Endothelial cell of umbilical vein (primary cell): ENCODE data around the gene ACER3. TPM values are rescaled to one million over a fixed set of nuclear protein-coding genes. Genes with fewer than 3 reads are reported as not detected.

Experiments used
- BruUV-seq: library from RNA; stranded (reverse); fragments of 400-500 nt; replicated peaks from 2 replicates; lab custom pipeline; 2021; lab: Mats Ljungman, UMichigan
- CTCF ChIA-PET: fragments of 300-600, 350-600 bp; sonication (Branson Sonifier 250); formaldehyde crosslinking; loops from one replicate; lab custom pipeline; 2021; ENCODE audit warnings: antibody characterized with exemption, inconsistent platforms; lab: Charles Lee
- POLR2A ChIA-PET: fragments of 300-600, 350-600 bp; sonication (Branson Sonifier 250); formaldehyde crosslinking; loops from one replicate; lab custom pipeline; 2021; ENCODE audit warnings: antibody characterized with exemption, inconsistent platforms; lab: Charles Lee
- DNase-seq: peaks from one replicate; pipeline ENCODE4 v3.0.0-alpha.2; 2011; ENCODE audit warnings: low read depth, low spot score
- FAIRE-seq: peaks from 2 replicates; lab custom pipeline; 2011; peaks lifted over from hg19 to GRCh38; lab: Jason Lieb, UNC
- H2AFZ ChIP-seq: 2 replicates; pipeline ENCODE4 v1.6.0; 2012; ENCODE audit warnings: low read depth, low read length, control low read depth, inconsistent platforms
- H3K27ac ChIP-seq: 2 replicates; pipeline ENCODE4 v1.5.1; 2011; ENCODE audit warnings: low read depth, mild to moderate bottlenecking, control low read depth, low read length, moderate library complexity; ENCODE audit not compliant: insufficient read depth
- H3K27me3 ChIP-seq, 2 experiments: 2 replicates each; pipeline versions ENCODE4 v1.6.0 to v1.6.1; 2011; ENCODE audit warnings: low read length in 2 of 2, mixed read lengths in 1 of 2; ENCODE audit not compliant: control insufficient read depth in 2 of 2, insufficient read depth in 2 of 2
- H3K36me3 ChIP-seq, 2 experiments: 2 replicates in 1 of 2; 3 replicates in 1 of 2; pipeline ENCODE4 v1.5.1; 2011; ENCODE audit warnings: low read length in 2 of 2, mild to moderate bottlenecking in 1 of 2, moderate library complexity in 1 of 2; ENCODE audit not compliant: control insufficient read depth in 2 of 2, insufficient read depth in 2 of 2; ENCODE audit errors: extremely low read depth in 1 of 2
- H3K4me1 ChIP-seq: 3 replicates; pipeline ENCODE4 v1.5.1; 2011; ENCODE audit warnings: mild to moderate bottlenecking, low read length; ENCODE audit not compliant: control insufficient read depth, insufficient read depth; ENCODE audit errors: extremely low read depth
- H3K4me2 ChIP-seq: 2 replicates; pipeline ENCODE4 v1.6.1; 2011; ENCODE audit warnings: low read length, control low read depth, mixed read lengths; ENCODE audit not compliant: insufficient read depth
- H3K4me3 ChIP-seq, 3 experiments: fragments of 200-600 bp in 1 of 3; sonication (generic), shearing (Covaris generic) in 1 of 3; replicated peaks in 1 of 3; 2 replicates each; pipeline ENCODE4 v1.5.1; 2011 to 2016; ENCODE audit warnings: control low read depth in 3 of 3, low read length in 3 of 3, mild to moderate bottlenecking in 2 of 3, inconsistent platforms in 1 of 3, low read depth in 1 of 3, moderate library complexity in 1 of 3; ENCODE audit not compliant: insufficient read depth in 1 of 3
- H3K79me2 ChIP-seq: 2 replicates; pipeline ENCODE4 v1.6.0; 2012; ENCODE audit warnings: low read length, inconsistent platforms; ENCODE audit not compliant: control insufficient read depth, insufficient read depth
- H3K9ac ChIP-seq: replicated peaks from 2 replicates; pipeline ENCODE3; 2011; ENCODE audit warnings: low read length, control low read depth; ENCODE audit not compliant: insufficient read depth; ENCODE audit errors: extremely low read depth
- H3K9me1 ChIP-seq: replicated peaks from 3 replicates; pipeline ENCODE4 v1.6.0; 2011; ENCODE audit warnings: mild to moderate bottlenecking, low read length; ENCODE audit not compliant: control insufficient read depth, insufficient read depth; ENCODE audit errors: extremely low read depth
- H3K9me3 ChIP-seq: replicated peaks from 2 replicates; pipeline ENCODE4 v1.5.1; 2012; ENCODE audit warnings: low read length, inconsistent platforms; ENCODE audit not compliant: control insufficient read depth, insufficient read depth
- H4K20me1 ChIP-seq: replicated peaks from 2 replicates; pipeline ENCODE3; 2011; ENCODE audit warnings: mild to moderate bottlenecking, low read length; ENCODE audit not compliant: control insufficient read depth, insufficient read depth; ENCODE audit errors: extremely low read depth
- CTCF ChIP-seq, 2 donors: IDR thresholded peaks; 1 replicate in 1 of 2; 2 replicates in 1 of 2; pipeline ENCODE4 v1.5.1; 2011; ENCODE audit warnings: low read length in 2 of 2, mild to moderate bottlenecking in 2 of 2, moderate library complexity in 2 of 2, control low read depth in 1 of 2, inconsistent platforms in 1 of 2, low read depth in 1 of 2; ENCODE audit not compliant: insufficient read depth in 1 of 2; ENCODE audit errors: extremely low read depth in 1 of 2
- EZH2 ChIP-seq: IDR thresholded peaks from 2 replicates; pipeline ENCODE4 v1.6.1; 2012; ENCODE audit warnings: borderline replicate concordance, low read depth, mild to moderate bottlenecking, moderate library complexity, low read length, inconsistent platforms; ENCODE audit not compliant: severe bottlenecking
- FOS ChIP-seq: IDR thresholded peaks from 2 replicates; pipeline ENCODE4 v1.6.1; 2011; ENCODE audit warnings: mild to moderate bottlenecking, low read length, moderate library complexity, borderline replicate concordance; ENCODE audit not compliant: insufficient read depth
- GATA2 ChIP-seq: IDR thresholded peaks from 2 replicates; pipeline ENCODE4 v1.7.0; 2011; ENCODE audit warnings: low read depth, mild to moderate bottlenecking, moderate library complexity, mixed read lengths, low read length; ENCODE audit not compliant: insufficient read length, insufficient read depth
- JUN ChIP-seq: IDR thresholded peaks from 2 replicates; pipeline ENCODE4 v1.6.1; 2011; ENCODE audit warnings: borderline replicate concordance, low read depth; ENCODE audit not compliant: insufficient read length, insufficient read depth
- MAX ChIP-seq: IDR thresholded peaks from 2 replicates; pipeline ENCODE4 v1.6.1; 2011; ENCODE audit not compliant: insufficient read depth, insufficient read length
- MYC ChIP-seq: IDR thresholded peaks from one replicate; pipeline ENCODE4 v1.6.1; 2011; ENCODE audit warnings: mild to moderate bottlenecking, low read depth, low read length
- POLR2A ChIP-seq: IDR thresholded peaks from 2 replicates; pipeline ENCODE4 v1.6.1; 2012; ENCODE audit warnings: low read depth, mild to moderate bottlenecking, control low read depth, low read length
- POLR2AphosphoS5 ChIP-seq: IDR thresholded peaks from 2 replicates; pipeline ENCODE4 v1.6.1; 2012; ENCODE audit warnings: low read depth, mild to moderate bottlenecking, control low read depth, low read length, moderate library complexity; ENCODE audit not compliant: insufficient read depth
- dilution Hi-C: fragments of 300-500 bp; cut with MboI; formaldehyde crosslinking; loops from one replicate; pipeline ENCODE4 v1.15.0; 2019; ENCODE audit warnings: low sequenced_read_pairs; ENCODE audit not compliant: extremely low pct_ligation_motif_present
- intact Hi-C: fragments of 100-400 bp; cut with micrococcal nuclease; formaldehyde crosslinking; loops from one replicate; pipeline ENCODE4 v1.10.0; 2022
- polyA plus RNA-seq, 4 experiments: library from polyadenylated mRNA; depleted of rRNA in 3 of 4; stranded (reverse) in 3 of 4; unstranded in 1 of 4; fragments of >200 nt; gene quantifications; 2 replicates each; pipeline versions ENCODE4 v1.2.1 to v1.2.3, GENCODE V29; 2011 to 2012; ENCODE audit warnings: missing spikeins in 1 of 4
- total RNA-seq: library from RNA; stranded (reverse); gene quantifications from 2 replicates; pipeline ENCODE4 v1.2.3, GENCODE V29; 2021

The ACER3 gene
- total and polyA plus RNA-seq, 2 donors (not counting 3 experiments of a cell fraction or from before 2014, with no cell fraction given): 9.9 to 31.6 TPM

- no peak overlapping the region for H3K4me3 ChIP-seq
- H3K4me2 ChIP-seq: no peak overlapping the region
- no peak overlapping the region for H2AFZ ChIP-seq
- POLR2A ChIA-PET: no interaction called here
- H4K20me1 ChIP-seq: no peaks in the 10 kb centered on the region
- intact Hi-C loops (no loop called here), dilution Hi-C loops (no loop called here)
- H3K79me2 ChIP-seq: no peaks in the 10 kb centered on the region
- H3K4me1 ChIP-seq: peaks cover 2% of the 10 kb centered on the region
- no TSS peak for BruUV-seq
- CTCF ChIA-PET: interaction anchor here (1.0 to 5.3 kb wide), 11 partner anchors 12 to 306 kb away, joined by 3 to 62 read pairs (median 5); no protein-coding TSS in a partner anchor
- no peak overlapping the region for H3K9ac ChIP-seq
- no peaks in the 10 kb centered on the region for H3K36me3 ChIP-seq
- DNase-seq (no peak), FAIRE-seq (no peak)
- no peaks in the 10 kb centered on the region for H3K9me1 ChIP-seq
- no peak overlapping the region for H3K27ac ChIP-seq
- TF ChIP-seq GATA2 (no peak), JUN (no peak), MAX (no peak), CTCF (IDR thresholded peaks at IDR 0.05; ENCODE audit: extremely low read depth in 1 of 2, insufficient read depth in 1 of 2, low read depth in 1 of 2, low read length in 2 of 2) (no peak), POLR2AphosphoS5 (no peak), MYC (no peak), EZH2 (no peak), FOS (no peak), POLR2A (no peak)
- peaks cover 8 to 14% of the 10 kb centered on the region in 2 experiments for H3K27me3 ChIP-seq
- H3K9me3 ChIP-seq: no peaks in the 10 kb centered on the region
These were observed 179.7 kb downstream of the ACER3 start for GRCh38 chr11:77040401-77040777.
